ENCODE measurements around the gene IGSF9B. TPM values are rescaled to one million over a fixed set of nuclear protein-coding genes. Genes with fewer than 3 reads are reported as not detected.

IGSF9B gene
- total and polyA plus RNA-seq, 2 experiments from 2014 or later, result 0.30 to 0.65 TPM

Other genes with a start within 250 kb of the IGSF9B start
- gene SPATA19, start 111.5 kb downstream of the IGSF9B start, total RNA-seq, result not detected in 2 replicates
- gene SPATA19, start 111.5 kb downstream of the IGSF9B start, polyA plus RNA-seq, result not detected in 2 replicates
- gene JAM3, start 112.1 kb upstream of the IGSF9B start, total RNA-seq, result 23.6 and 25.6 TPM in 2 replicates
- 20.3 and 24.7 TPM in 2 replicates for gene JAM3, start 112.1 kb upstream of the IGSF9B start, polyA plus RNA-seq